Dedifferentiated amniotic fluid mesenchymal stem cell (primary cell): ENCODE data around the gene PAOX.

Experiments used
- DNase-seq: peaks from one replicate; pipeline ENCODE4 v3.0.0-alpha.2; 2016; ENCODE audit errors: extremely low spot score

Gene PAOX

DNA sequence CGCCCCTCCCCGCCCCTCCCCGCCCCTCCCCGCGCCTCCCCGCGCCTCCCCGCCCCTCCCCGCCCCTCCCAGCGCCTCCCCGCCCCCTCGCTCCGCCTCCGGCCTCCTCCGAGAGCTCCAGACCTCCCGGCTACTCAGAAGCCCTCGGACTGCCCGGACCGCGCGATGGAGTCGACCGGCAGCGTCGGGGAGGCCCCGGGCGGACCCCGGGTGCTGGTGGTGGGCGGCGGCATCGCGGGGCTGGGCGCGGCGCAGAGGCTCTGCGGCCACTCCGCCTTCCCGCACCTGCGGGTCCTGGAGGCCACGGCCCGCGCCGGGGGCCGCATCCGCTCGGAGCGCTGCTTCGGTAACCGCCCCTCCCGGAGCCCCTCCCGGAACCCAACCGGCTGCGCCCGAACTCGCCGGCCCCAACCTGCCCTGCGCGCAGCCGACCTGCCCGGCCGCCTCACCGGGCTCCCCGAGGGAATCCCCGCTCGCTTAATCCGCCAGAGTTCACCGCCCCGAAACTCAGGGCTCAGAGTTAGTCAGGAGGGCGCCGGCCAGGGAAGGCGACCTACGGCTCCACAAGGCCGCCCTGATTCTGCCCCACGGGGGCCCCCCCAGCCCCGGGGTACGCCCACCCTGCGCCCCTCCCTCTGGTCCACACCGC lies at the start of gene PAOX:
Gene PAOX, plus strand, starts transcription at position 111 of the 649 bp plus-strand sequence. Its CDS starts 55 bp downstream, at position 166.
- DNase-seq, result no peak

- peak; percentile 77 for DNase-seq
Measured at GRCh38 chr10:133329491-133330202, 49.4 kb upstream of the PAOX start.

GRCh38 chr10:133332936-133333699 lies 45.9 kb upstream of the PAOX start:
- DNase-seq, result no peak

DNA sequence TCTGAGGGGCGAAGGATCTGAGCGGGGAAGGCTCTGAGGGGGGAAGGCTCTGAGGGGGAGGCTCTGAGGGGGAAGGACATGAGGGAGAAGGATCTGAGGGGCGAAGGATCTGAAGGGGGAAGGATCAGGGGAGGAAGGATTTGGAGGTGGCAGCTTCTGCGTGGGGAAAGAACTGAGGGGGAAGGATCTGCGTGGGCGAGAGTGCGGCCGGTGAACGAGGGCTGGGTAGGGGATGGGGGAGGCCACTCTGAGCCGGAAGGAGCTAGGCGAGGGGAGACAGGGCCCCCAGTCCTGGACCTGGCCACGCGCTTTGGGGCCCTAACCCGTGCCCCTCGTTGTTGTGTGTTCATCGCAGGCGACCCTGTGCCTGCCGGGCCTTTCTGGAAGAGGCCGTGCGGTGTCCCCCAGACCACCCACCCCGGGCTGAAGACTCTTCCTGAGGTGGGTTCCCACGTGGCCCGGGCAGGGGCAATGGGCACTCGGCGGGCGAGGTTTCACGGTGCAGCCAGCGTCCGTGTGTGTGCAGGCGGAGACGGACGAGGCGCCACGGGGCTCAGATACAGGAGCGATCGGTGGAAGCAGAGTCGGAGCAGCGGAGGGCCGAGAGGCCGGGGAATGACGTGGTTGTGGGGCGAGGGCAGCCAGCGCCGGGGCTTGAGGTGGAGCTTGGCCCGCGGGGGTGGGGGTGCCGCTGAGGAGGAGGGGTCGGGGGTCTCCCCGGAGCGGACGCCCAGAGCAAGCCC lies 44.4 kb upstream of the PAOX start:
- DNase-seq, result no peak

DNA sequence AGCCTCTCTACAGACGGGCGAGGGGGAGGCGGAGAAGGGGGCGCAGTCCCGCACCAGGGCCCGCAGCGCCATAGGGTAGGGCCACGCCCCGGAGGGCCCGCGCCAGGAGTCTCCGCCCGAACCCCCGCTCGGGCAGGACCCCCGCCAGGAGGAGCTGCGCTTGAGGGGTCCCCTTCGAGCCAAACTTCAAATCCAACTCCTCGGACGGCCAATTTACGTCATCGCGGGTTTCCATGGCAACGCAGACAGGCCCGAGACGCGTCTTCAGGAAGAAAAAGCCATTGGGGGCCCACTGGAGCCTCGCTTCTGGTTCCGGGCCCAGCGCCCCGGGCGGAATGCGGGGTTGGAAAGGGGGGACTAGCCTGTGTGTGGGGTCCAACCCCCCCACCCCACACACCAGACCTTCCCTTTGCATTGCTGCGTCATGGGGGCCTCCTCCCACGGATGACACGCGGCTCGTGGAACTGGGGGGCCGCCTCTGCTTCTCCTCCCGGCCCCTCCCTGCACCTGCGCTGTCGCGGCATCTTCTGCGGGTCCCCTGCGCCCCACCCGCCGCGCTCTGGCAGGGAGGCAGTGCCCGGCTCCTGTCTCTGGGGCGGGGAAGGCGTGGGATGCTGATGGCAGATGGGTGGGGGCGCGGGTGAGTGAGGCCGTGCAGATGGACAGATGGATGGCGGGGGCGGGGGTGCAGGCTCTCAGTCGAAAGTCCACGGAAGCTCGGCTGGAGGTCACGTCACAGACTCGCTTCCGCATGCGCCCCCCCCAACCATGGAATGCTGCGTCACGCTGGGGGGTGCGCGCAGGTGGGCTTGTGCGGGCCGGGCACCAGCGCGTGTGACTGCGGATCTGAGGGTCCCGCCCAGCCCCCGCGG lies 43.6 kb upstream of the PAOX start:
- peak; percentile 42 for DNase-seq

DNA sequence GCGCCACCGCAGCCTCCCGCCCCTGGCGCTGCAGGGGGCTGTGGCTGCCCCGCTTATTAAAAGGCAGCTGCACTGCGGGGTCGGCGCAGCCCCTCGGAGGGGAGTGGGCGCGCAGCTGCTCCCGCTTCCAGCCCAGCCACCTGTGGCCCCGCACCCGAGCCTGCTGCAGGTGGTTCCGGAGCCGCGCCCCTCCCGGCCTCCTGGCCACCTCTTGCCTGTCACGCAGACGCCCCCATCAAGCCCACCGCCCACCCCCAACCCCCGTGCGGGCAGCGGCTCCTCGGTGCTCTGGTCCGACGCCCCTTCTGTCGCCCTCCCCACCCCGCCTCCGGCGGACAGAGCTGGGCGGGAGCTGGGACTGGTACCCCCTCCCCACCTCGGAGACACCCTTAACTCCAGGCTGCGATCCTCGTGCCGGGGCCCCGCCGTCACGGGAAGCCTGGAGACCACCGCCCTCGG lies 42.9 kb upstream of the PAOX start:
- no peak for DNase-seq

- no peak for DNase-seq
Measured at GRCh38 chr10:133336577-133337369, 42.3 kb upstream of the PAOX start, which contains the start of gene CALY. TSS of gene CALY (minus strand) at chr10:133336896. CDS start at chr10:133328989, 7,907 bp downstream.

- DNase-seq, result no peak
Measured at GRCh38 chr10:133337370-133337725, 41.7 kb upstream of the PAOX start.

DNA sequence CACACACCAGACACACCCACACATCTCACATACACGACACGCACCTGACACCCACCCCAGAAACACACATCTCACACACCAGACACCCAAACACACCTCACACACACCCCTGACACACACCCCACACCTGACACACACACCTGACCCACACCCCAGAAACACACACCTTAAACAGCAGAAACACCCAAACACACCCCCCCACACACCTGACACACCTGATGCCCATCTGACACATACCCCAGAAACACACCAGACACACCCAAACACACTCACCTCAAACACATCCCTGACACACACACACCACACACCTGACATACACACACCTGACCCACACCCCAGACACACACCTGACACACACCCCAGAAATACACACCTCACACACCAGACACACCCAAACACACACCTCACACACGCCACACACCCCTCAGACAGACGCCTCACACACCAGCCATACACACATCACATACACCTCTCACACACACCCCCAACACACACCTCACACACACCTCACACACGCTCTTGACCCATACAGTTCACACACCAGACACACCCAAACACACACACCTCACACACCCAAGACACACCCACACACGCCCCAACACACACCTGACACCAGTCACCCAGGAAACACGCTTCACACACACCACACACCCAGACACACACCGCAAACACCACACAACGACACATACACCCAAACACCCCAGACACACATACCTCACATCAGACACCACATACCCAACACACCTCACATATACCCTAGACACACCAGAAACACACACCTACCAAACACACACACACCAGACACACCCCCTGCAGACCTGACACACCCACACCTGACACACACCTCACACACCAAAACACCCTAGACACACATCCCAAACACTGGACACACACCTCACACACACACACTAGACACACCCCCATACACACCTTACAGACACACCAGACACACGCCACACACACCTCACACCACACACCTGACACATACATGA lies 40.7 kb upstream of the PAOX start:
- DNase-seq, result no peak

GRCh38 chr10:133339708-133340380 lies 39.2 kb upstream of the PAOX start:
- DNase-seq, result no peak

- no peak for DNase-seq
Measured at GRCh38 chr10:133341983-133342382, 37.1 kb upstream of the PAOX start.

GRCh38 chr10:133342942-133343341 lies 36.1 kb upstream of the PAOX start:
- DNase-seq, result no peak

GRCh38 chr10:133343558-133343957 lies 35.5 kb upstream of the PAOX start:
- no peak for DNase-seq

DNA sequence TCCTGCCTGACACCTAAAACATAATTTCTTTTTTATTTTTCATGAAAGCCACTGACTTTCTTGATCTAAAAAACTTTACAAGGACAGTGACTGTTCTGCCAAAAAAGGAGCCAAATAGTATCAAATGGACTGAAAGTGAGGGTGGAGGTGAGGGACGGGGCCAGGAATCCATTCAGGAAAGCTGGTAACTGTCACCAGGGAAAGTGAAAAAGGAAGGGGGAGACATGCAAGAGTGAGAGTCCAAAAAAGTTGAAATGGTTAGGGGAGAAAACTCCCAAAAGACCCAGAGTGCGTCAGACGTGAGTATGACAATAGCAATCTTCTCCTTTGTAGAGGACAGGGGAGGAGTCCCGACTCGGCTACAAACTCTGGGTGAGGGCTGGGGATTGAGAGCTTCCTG lies 34.8 kb upstream of the PAOX start:
- DNase-seq, result no peak

- DNase-seq, result no peak
Measured at GRCh38 chr10:133346413-133346812, 32.6 kb upstream of the PAOX start.

GRCh38 chr10:133347710-133348517 lies 31.1 kb upstream of the PAOX start:
- DNase-seq, result no peak

DNA sequence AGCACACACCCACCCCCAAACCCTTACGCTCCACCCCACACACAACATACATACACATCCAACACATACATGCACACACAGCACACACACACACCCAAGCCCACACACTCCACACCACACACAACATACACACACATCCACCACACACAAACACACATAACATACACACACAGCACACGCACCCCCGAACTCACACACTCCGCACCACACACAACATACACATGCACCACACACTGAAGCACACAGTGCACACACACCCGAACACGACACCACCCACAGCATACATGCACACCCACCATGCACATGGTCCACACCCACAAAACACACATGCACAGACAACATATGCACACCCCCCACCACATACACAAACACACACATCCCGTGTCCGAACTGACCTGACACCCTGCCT lies 29.9 kb upstream of the PAOX start:
- no peak for DNase-seq
